Thyroid gland (tissue), 4 donors: ENCODE measurements around the gene TRAK2.

Experiments
- POLR2A ChIP-seq, 2 donors: fragments of 450-650 bp; IDR thresholded peaks; one replicate each; pipeline ENCODE4 v1.6.1; 2017; ENCODE audit warnings: antibody characterized with exemption in 2 of 2, mild to moderate bottlenecking in 2 of 2, moderate library complexity in 1 of 2
- TF ChIP-seq, protein P1 (sequence below), 6 experiments: fragments of 200-600 bp in 3 of 6; fragments of 450-650 bp in 3 of 6; sonication (generic) in 3 of 6; IDR thresholded peaks; one replicate each; pipeline ENCODE4 v1.5.1; 2016 to 2019; ENCODE audit warnings: antibody characterized with exemption in 6 of 6, mild to moderate bottlenecking in 2 of 6, inconsistent platforms in 1 of 6, moderate library complexity in 1 of 6

DNA sequence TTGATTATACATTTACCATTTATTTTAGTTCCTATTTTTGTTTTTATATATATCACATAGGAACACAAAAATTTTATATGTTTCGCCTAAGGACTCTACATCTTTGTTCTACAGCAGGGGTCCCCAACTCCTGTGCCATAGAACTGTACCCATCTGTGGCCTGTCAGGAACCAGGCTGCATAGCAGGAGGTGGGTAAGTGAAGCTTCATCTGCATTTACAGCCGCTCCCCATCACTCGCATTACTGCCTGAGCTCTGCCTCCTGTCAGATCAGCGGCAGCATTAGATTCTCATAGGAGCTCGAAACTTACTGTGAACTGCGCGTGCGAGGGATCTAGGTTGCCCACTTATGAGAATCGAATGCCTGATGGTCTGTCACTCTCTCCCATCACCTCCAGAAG, 25.3 kb downstream of the TRAK2 start:
- TF ChIP-seq, protein P1, sequence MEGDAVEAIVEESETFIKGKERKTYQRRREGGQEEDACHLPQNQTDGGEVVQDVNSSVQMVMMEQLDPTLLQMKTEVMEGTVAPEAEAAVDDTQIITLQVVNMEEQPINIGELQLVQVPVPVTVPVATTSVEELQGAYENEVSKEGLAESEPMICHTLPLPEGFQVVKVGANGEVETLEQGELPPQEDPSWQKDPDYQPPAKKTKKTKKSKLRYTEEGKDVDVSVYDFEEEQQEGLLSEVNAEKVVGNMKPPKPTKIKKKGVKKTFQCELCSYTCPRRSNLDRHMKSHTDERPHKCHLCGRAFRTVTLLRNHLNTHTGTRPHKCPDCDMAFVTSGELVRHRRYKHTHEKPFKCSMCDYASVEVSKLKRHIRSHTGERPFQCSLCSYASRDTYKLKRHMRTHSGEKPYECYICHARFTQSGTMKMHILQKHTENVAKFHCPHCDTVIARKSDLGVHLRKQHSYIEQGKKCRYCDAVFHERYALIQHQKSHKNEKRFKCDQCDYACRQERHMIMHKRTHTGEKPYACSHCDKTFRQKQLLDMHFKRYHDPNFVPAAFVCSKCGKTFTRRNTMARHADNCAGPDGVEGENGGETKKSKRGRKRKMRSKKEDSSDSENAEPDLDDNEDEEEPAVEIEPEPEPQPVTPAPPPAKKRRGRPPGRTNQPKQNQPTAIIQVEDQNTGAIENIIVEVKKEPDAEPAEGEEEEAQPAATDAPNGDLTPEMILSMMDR (IDR thresholded peaks at IDR 0.05) = no peak
- no peak for TF ChIP-seq POLR2A (IDR thresholded peaks at IDR 0.05)
